Tongue (tissue), 2 donors: ENCODE data around the gene CDK5RAP2. TPM values are rescaled to one million over a fixed set of nuclear protein-coding genes. Genes with fewer than 3 reads are reported as not detected.
A peak's percentile ranks its signal among the peaks of the same experiment; 100 is the strongest.

Experiments used
- DNase-seq: peaks from one replicate; pipeline ENCODE4 v3.0.0-alpha.2; 2015
- total RNA-seq: library from RNA; depleted of rRNA; stranded (reverse); fragments of >200 nt; gene quantifications from one replicate; pipeline ENCODE4 v1.2.3, GENCODE V29; 2014

The CDK5RAP2 gene
- total RNA-seq, 1 donor from 2014 or later, result 71.7 TPM

- DNase-seq, result peak; percentile 77
Measured at GRCh38 chr9:120434532-120434931, 145.4 kb downstream of the CDK5RAP2 start.

- DNase-seq, result no peak
Measured at GRCh38 chr9:120433701-120434100, 146.3 kb downstream of the CDK5RAP2 start.

- DNase-seq, result no peak
Measured at GRCh38 chr9:120432600-120432999, 147.4 kb downstream of the CDK5RAP2 start.

GRCh38 chr9:120431268-120431667, 148.7 kb downstream of the CDK5RAP2 start:
- DNase-seq, result no peak

DNA sequence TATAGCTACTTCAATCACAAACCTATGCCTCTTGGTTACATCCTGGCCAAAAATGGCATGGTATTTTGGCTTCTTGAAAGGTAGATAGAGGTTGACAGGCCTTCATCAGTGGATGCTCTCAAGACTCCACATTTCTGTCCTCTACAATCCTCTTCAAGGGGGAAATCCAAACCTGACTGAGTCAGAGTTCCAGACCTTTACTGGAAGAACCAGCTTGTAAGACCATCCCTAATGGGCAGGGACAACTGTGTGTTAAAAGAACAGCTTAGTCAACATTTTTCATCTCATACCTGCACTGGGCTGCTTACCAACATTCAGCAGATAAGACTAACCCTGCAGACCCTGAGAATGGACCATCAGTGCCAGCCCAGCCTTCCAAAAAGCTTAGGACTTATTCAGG, 155.7 kb downstream of the CDK5RAP2 start:
- DNase-seq, result no peak

- no peak for DNase-seq
Measured at GRCh38 chr9:120423812-120424211, 156.2 kb downstream of the CDK5RAP2 start.

- DNase-seq, result no peak
Measured at GRCh38 chr9:120421977-120422376, 158.0 kb downstream of the CDK5RAP2 start.

DNA sequence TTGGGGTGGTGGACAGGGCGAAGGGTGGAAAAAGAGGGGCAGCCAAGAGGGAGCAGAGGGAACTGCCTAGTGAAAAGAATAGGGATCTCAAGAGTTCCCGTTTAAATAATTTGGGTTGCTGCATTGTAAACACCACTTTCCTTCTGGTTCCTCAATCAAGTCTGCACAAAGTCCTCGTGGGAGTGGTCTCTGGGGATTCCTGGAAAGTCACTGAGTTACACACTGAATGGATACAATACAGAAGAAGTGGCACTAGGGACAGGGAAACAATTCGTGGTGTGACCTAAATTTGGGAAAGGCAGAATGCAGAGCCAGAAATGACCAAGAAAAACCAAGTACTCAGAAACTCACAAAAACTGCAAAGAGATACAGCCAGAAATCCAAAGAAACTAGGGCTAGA, 161.7 kb downstream of the CDK5RAP2 start:
- no peak for DNase-seq

GRCh38 chr9:120416781-120417427, 163.1 kb downstream of the CDK5RAP2 start:
- no peak for DNase-seq

DNA sequence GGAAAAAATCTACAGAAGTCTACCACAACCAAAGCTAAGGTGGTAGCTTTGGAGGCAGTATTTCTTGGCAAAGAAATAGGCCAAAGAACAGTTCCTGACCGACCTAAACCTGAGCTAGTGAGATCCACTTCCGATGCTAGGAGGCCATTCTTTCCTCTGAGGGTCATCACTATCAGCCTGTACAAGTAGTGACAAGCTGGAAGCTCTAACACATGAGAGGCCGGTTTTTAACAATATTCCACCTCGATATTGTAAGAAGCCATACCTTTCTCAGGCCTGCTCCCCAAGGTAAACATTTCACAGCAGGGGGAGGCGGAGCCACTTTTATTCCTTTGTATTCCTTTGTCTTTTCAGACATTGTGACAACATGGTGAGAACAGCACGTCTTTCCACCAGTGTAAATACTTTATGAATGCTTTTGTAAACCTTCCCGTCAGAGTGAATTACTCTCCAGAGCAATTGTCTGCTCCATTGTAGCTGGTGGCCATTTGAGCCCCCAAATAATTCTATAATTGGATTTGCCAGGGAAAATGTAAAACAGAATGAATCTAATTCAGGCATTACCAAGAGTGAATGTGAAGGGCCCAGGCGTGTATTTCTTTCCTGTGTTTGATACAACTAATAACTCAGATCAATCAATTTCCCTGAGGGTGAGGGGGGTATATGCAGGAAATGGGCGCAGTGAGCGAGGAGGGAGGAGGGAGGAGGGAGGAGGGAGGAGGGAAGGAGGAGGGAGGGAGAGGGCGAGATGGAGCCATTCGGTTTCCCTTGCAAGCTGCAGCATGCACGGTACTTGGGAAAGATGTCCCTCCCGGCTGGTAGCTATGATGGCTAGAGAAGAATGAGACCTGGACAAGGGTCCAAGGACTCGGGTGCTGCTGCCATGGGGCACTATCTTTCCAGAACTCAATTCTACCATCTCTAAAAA, 166.6 kb downstream of the CDK5RAP2 start:
- DNase-seq, result peak; percentile 49

- DNase-seq, result peak; percentile 87
Measured at GRCh38 chr9:120412425-120412951, 167.5 kb downstream of the CDK5RAP2 start.

- DNase-seq, result no peak
Measured at GRCh38 chr9:120411862-120412424, 168.0 kb downstream of the CDK5RAP2 start.

DNA sequence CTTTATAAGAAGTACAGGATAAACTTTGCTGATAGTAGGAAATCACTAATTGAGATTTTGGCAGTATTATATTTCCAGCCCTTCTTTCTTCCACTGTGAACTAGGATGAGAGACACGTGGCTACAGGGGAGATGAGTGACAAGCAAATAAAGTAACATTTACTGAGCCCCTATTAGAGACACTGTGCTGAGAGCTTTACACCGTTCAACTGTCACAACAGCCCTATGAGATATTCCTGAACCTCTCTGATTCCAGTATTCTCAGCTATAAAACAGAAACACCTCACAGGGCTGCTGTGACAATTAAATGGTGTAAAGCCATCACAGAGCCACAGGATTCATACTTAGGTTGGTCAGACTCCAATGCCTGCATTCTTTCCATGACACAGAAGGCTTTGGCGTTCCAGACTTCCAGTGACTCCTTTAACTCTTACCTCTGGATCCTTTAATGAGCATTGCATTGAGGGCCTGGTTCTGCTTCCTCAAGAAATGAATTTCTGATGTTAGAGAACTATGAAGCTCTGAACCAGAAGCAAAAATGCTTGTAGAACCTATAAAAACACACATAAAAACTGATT, 169.0 kb downstream of the CDK5RAP2 start:
- DNase-seq, result no peak

GRCh38 chr9:120408680-120409258, 171.2 kb downstream of the CDK5RAP2 start:
- DNase-seq, result no peak

DNA sequence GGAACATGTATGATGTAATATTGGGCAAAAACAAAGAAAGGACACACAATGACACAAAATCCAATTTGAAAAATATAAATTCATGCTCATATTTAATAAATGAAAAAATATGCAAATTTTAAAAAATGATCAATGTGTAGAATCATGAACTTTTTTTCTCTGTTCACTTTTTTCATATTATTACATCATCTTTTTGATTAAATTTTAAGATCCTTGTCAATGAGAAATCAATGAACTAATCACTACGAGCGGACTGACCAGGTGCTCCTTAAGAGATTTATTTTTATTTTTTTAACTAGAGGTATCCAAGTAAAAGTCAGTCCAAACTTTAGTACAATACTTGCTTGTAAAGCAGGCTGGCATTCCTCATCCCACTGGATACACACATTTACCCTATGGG, 174.1 kb downstream of the CDK5RAP2 start:
- no peak for DNase-seq

DNA sequence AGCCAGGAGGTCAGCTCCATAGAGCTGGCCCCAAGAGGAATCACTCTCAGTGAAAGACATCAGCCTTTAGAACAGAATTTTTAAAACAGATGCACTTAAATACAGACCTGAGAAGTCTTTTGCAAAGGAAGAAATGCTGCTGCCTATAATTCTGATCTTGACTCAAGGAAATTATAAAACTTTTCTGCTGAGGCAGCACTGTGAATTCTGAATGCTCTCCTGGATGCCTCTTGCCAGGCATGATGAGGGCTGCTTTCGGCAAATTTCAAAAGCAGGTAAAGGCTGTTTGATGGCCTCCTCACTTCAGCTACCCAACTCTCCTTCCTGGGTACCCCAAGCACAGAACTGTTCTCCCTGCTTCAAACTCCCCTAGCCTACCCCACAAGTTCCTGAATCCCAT, 174.8 kb downstream of the CDK5RAP2 start:
- no peak for DNase-seq

GRCh38 chr9:120403543-120403856, 176.5 kb downstream of the CDK5RAP2 start:
- DNase-seq, result no peak

DNA sequence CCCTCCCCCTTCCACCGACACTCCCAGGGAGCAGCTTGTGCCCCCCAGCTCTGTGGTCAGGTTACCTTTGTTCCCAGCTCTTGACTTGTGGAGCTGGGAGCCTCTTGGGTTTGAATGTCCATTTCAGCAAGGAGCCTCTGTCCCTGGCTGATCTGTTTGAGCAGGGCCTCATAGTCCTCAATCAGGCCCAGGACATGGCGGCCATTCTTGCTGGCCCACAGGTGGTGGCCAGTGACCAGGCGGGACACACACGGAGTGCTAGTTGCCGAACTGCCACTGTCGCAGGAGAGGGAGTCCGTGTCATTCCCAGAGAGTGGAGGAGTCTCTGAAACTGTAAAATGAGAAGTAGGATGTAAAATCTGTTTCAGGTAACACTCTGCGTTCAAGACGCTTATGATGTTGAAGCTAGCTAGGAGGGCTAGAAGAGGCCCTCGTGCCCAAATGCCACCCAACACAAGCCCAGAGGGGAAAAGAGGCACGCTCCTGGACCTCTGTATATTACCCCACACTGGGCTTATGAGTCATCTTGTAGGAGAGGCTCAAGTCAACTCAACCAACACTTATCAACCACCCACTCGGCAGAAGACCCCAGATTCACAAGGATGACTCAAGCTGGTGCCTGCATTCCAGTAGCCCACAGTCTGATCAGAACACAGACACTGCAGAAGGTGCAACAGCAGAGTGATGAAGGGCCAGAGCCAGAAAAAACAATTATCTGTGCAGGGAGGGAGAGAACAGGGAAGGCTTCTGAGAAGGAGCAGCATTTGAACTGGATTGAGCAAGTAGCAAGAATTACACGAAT, 177.0 kb downstream of the CDK5RAP2 start:
- DNase-seq, result no peak

GRCh38 chr9:120399940-120400339, 180.0 kb downstream of the CDK5RAP2 start:
- DNase-seq, result no peak

DNA sequence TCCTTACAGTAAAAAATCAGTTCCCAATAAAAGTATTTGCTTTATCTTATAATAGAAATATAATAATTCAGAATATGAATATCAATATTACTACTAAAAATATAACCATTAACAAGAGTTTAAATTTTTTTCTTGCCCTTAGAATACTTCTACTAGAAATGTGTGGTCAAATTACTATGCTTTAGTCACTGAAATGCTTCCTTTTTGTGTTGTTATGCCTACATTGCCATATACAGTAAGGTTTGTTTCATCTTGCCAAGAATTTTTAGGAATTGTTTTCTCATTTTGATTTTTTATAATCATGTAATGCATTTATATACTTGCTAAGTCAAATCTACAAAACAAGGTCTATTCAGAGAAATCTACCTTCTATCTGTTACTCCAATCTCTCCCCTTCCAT, 181.7 kb downstream of the CDK5RAP2 start:
- no peak for DNase-seq

DNA sequence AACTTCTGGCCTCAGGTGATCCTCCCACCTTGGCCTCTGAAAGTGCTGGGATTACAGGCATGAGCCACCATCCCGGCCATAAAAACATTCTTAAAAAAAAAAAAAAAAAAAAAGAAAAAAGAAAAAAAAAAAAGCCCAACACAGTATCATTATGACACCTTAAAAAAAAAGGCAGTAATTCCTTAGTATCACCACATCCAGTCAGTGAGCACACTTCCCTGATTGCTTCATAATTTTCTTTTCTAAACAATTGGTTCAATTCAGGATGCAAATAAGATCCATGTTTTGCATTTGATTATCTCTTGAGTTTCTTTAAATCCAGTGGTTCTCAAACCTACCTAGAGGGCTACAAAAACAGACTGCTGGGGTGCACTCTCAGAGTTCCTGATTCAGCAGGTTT, 182.5 kb downstream of the CDK5RAP2 start:
- DNase-seq, result no peak

- DNase-seq, result no peak
Measured at GRCh38 chr9:120396931-120397330, 183.0 kb downstream of the CDK5RAP2 start.
